Measurements from ENCODE around the gene SLC25A52. TPM values are rescaled to one million over a fixed set of nuclear protein-coding genes. Genes with fewer than 3 reads are reported as not detected.
"Not testable (repeated sequence)": the region's sequence is repeated elsewhere in the genome, so short reads cannot be mapped to it uniquely, and the experiment has no call there.

The SLC25A52 gene, protein sequence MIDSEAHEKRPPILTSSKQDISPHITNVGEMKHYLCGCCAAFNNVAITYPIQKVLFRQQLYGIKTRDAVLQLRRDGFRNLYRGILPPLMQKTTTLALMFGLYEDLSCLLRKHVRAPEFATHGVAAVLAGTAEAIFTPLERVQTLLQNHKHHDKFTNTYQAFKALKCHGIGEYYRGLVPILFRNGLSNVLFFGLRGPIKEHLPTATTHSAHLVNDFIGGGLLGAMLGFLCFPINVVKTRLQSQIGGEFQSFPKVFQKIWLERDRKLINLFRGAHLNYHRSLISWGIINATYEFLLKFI
- polyA plus RNA-seq (2013, experiment 1 of 2) = 0.08 TPM
- 0.14 TPM for polyA plus RNA-seq (2013, experiment 2 of 2)

DNA sequence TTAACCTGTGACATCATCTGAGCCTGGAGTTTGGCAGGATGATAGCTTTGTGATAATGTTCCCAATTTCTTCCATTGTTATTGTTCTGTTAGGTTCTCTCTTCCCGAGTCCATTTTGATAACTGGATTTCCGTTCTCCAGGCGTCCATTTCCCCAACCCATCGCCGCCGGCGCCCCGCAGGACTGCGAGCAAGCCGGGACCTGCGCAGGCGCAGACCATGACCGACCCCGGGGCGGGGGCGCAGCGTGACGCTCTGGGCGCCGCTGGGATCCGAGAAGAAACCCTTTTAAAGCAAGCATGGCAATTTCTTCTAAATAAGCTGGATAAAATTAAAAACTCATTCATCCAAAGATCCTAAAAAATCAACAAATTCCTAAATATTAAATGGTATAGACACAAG lies at the start of gene SLC25A52:
Gene SLC25A52, minus strand, starts transcription at position 186 of the 400 bp plus-strand sequence. CDS start 219 bp downstream, outside the sequence.
- Histone ChIP-seq H2BK120ac (ENCODE audit: low read depth, low read length) (no peak within 1 kb of the TSS), H2BK5ac (ENCODE audit: low read length) (no peak within 1 kb of the TSS), H3K27me3 (ENCODE audit: insufficient read depth, low read length, poor library complexity) (no peaks in the 10 kb centered on the region), H3K79me1 (ENCODE audit: low read length) (no peaks in the 10 kb centered on the region), H3K79me2 (ENCODE audit: control insufficient read depth, insufficient read depth, low read length) (no peaks in the 10 kb centered on the region), H4K8ac (ENCODE audit: low read depth, low read length) (no peak within 1 kb of the TSS), H2AK5ac (ENCODE audit: low read length) (no peak within 1 kb of the TSS), H3K23ac (ENCODE audit: low read length) (no peak within 1 kb of the TSS), H3K56ac (ENCODE audit: low read length) (no peak within 1 kb of the TSS), H3K4me2 (ENCODE audit: low read length) (no peak within 1 kb of the TSS), H4K5ac (ENCODE audit: low read length) (no peak within 1 kb of the TSS), H3K9ac (ENCODE audit: low read length) (no peak within 1 kb of the TSS), H3K36me3 (ENCODE audit: control insufficient read depth, insufficient read depth, low read length) (no peaks in the 10 kb centered on the region), H3K4me3 (ENCODE audit: low read length) (no peak within 1 kb of the TSS), H3K4me1 (ENCODE audit: control insufficient read depth, low read depth, low read length) (no peaks in the 10 kb centered on the region), H3K4ac (ENCODE audit: low read depth, low read length) (no peak within 1 kb of the TSS), H2BK15ac (replicated peaks; ENCODE audit: low read depth) (no peak within 1 kb of the TSS), H3K18ac (ENCODE audit: low read length) (no peak within 1 kb of the TSS), H3K27ac (ENCODE audit: low read depth, low read length) (no peak within 1 kb of the TSS)
- WGBS (ENCODE audit: extremely low coverage, insufficient coverage, low lambda C conversion rate) = no CpG with 5 or more reads among the region's 21 CpGs
- DNase-seq = no peak

DNA sequence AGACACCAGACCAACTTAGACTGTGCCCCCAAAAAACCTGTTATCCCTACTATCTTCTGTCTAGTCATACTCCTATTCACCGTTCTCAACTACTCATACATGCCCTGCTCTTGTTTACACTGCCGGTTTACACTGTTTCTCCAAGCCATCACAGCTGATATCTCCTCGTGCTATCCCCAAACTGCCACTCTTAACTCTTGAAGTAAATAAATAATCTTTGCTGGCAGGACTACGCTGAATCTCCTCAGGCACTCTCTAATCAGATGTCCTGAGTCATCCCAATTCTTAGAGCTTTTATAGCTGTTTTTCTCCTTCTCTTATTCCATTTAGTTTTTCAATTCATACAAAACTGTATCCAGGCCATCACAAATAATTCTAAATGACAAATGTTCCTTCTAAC lies 48.4 kb upstream of the SLC25A52 start:
- H3K27ac ChIP-seq (ENCODE audit: low read depth, low read length) = peak overlapping the region; percentile 37
- no CpG with 5 or more reads among the region's 4 CpGs for WGBS (ENCODE audit: extremely low coverage, insufficient coverage, low lambda C conversion rate)
- not testable (repeated sequence) for H3K4ac ChIP-seq (ENCODE audit: low read depth, low read length); H2BK120ac ChIP-seq (ENCODE audit: low read depth, low read length); H3K23ac ChIP-seq (ENCODE audit: low read length); H3K18ac ChIP-seq (ENCODE audit: low read length); H2BK5ac ChIP-seq (ENCODE audit: low read length); H4K5ac ChIP-seq (ENCODE audit: low read length); H3K4me2 ChIP-seq (ENCODE audit: low read length); H3K56ac ChIP-seq (ENCODE audit: low read length); H3K79me1 ChIP-seq (ENCODE audit: low read length); H3K4me3 ChIP-seq (ENCODE audit: low read length); H3K27me3 ChIP-seq (ENCODE audit: insufficient read depth, low read length, poor library complexity); H3K4me1 ChIP-seq (ENCODE audit: control insufficient read depth, low read depth, low read length); H2AK5ac ChIP-seq (ENCODE audit: low read length); H2BK15ac ChIP-seq (replicated peaks; ENCODE audit: low read depth); H4K8ac ChIP-seq (ENCODE audit: low read depth, low read length); H3K9ac ChIP-seq (ENCODE audit: low read length); H3K79me2 ChIP-seq (ENCODE audit: control insufficient read depth, insufficient read depth, low read length); DNase-seq; H3K36me3 ChIP-seq (ENCODE audit: control insufficient read depth, insufficient read depth, low read length)

DNA sequence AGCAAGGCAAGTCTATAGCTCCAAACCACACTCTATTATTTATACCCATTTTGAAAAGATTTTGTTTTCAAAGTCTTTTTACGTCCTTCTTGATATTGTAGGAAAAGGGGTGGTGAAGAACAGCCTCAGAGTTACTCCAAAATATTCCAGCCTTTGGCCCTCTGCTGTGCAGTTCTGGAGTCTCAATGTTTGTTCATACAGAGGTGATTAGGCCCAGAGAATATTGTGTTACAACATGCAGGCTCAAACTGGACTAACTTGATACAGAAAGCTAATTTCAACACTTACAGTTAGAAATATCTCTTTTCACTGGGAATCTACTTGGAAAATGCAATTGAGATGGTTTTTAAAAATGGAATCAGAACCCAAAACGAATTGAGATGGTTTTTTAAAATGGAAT lies 40.4 kb upstream of the SLC25A52 start:
- H2AK5ac ChIP-seq (ENCODE audit: low read length) = no peak overlapping the region
- H3K79me1 ChIP-seq (ENCODE audit: low read length) = no peaks in the 10 kb centered on the region
- H3K79me2 ChIP-seq (ENCODE audit: control insufficient read depth, insufficient read depth, low read length) = no peaks in the 10 kb centered on the region
- no CpG with 5 or more reads among the region's 2 CpGs for WGBS (ENCODE audit: extremely low coverage, insufficient coverage, low lambda C conversion rate)
- H3K18ac ChIP-seq (ENCODE audit: low read length) = no peak overlapping the region
- no peak overlapping the region for H3K23ac ChIP-seq (ENCODE audit: low read length)
- H2BK120ac ChIP-seq (ENCODE audit: low read depth, low read length) = no peak overlapping the region
- H4K8ac ChIP-seq (ENCODE audit: low read depth, low read length) = no peak overlapping the region
- H3K4me1 ChIP-seq (ENCODE audit: control insufficient read depth, low read depth, low read length) = no peaks in the 10 kb centered on the region
- no peak overlapping the region for H3K4me3 ChIP-seq (ENCODE audit: low read length)
- DNase-seq = no peak
- H3K4ac ChIP-seq (ENCODE audit: low read depth, low read length) = no peak overlapping the region
- no peak overlapping the region for H3K9ac ChIP-seq (ENCODE audit: low read length)
- H4K5ac ChIP-seq (ENCODE audit: low read length) = no peak overlapping the region
- H3K36me3 ChIP-seq (ENCODE audit: control insufficient read depth, insufficient read depth, low read length) = no peaks in the 10 kb centered on the region
- H2BK5ac ChIP-seq (ENCODE audit: low read length) = no peak overlapping the region
- H3K4me2 ChIP-seq (ENCODE audit: low read length) = no peak overlapping the region
- H3K27ac ChIP-seq (ENCODE audit: low read depth, low read length) = no peak overlapping the region
- H3K56ac ChIP-seq (ENCODE audit: low read length) = no peak overlapping the region
- no peaks in the 10 kb centered on the region for H3K27me3 ChIP-seq (ENCODE audit: insufficient read depth, low read length, poor library complexity)
- no peak overlapping the region for H2BK15ac ChIP-seq (replicated peaks; ENCODE audit: low read depth)

DNA sequence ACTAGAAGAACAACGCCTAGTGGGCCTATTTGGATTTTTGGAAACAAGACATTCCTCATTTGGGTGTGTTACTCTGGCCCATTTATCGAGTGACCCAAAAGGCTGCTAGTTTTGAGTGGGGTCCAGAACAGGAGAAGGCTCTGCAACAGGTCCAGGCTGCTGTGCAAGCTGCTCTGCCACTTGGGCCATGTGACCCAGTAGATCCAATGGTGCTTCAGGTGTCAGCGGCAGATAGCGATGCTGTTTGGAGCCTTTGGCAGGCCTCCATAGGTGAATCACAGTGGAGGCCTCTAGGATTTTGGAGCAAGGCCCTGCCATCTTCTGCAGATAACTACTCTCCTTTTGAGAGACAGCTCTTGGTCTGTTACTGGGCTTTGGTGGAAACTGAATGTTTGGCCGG lies 38.6 kb upstream of the SLC25A52 start:
- not testable (repeated sequence) for H3K79me1 ChIP-seq (ENCODE audit: low read length); H3K18ac ChIP-seq (ENCODE audit: low read length); H4K5ac ChIP-seq (ENCODE audit: low read length); H2BK5ac ChIP-seq (ENCODE audit: low read length); H3K27me3 ChIP-seq (ENCODE audit: insufficient read depth, low read length, poor library complexity); H2AK5ac ChIP-seq (ENCODE audit: low read length); H3K4me1 ChIP-seq (ENCODE audit: control insufficient read depth, low read depth, low read length); H2BK15ac ChIP-seq (replicated peaks; ENCODE audit: low read depth); H3K4me2 ChIP-seq (ENCODE audit: low read length); H4K8ac ChIP-seq (ENCODE audit: low read depth, low read length); H3K4ac ChIP-seq (ENCODE audit: low read depth, low read length); H3K56ac ChIP-seq (ENCODE audit: low read length); H3K9ac ChIP-seq (ENCODE audit: low read length); DNase-seq; H3K36me3 ChIP-seq (ENCODE audit: control insufficient read depth, insufficient read depth, low read length); H3K23ac ChIP-seq (ENCODE audit: low read length); H2BK120ac ChIP-seq (ENCODE audit: low read depth, low read length); H3K79me2 ChIP-seq (ENCODE audit: control insufficient read depth, insufficient read depth, low read length); H3K27ac ChIP-seq (ENCODE audit: low read depth, low read length); H3K4me3 ChIP-seq (ENCODE audit: low read length)
- no CpG with 5 or more reads among the region's 5 CpGs for WGBS (ENCODE audit: extremely low coverage, insufficient coverage, low lambda C conversion rate)

DNA sequence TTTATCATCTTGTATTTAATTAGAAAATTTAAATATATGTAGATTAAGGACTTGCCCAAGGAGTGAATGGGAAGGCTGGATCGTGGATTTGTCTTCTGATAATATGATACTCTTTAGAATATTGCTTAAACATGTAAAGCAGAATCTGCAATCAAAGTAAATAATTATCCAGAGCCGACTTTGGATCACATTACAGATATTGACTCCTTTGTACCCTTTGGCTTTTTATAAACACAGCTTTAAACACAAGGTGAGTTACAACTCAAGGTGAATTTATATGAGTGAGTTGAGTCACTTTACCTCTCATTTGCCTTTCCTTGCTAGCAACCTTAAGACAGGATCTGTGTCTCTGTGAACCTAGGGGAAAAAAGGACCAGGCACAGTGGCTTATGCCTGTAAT lies 37.7 kb upstream of the SLC25A52 start:
- Histone ChIP-seq H3K4me1 (ENCODE audit: control insufficient read depth, low read depth, low read length) (no peaks in the 10 kb centered on the region), H3K4me2 (ENCODE audit: low read length) (no peak overlapping the region), H3K27me3 (ENCODE audit: insufficient read depth, low read length, poor library complexity) (no peaks in the 10 kb centered on the region), H2BK5ac (ENCODE audit: low read length) (no peak overlapping the region), H3K79me2 (ENCODE audit: control insufficient read depth, insufficient read depth, low read length) (no peaks in the 10 kb centered on the region), H3K56ac (ENCODE audit: low read length) (no peak overlapping the region), H4K8ac (ENCODE audit: low read depth, low read length) (no peak overlapping the region), H2BK15ac (replicated peaks; ENCODE audit: low read depth) (no peak overlapping the region), H2AK5ac (ENCODE audit: low read length) (no peak overlapping the region), H3K36me3 (ENCODE audit: control insufficient read depth, insufficient read depth, low read length) (no peaks in the 10 kb centered on the region), H3K27ac (ENCODE audit: low read depth, low read length) (no peak overlapping the region), H3K23ac (ENCODE audit: low read length) (no peak overlapping the region), H3K18ac (ENCODE audit: low read length) (no peak overlapping the region), H3K4ac (ENCODE audit: low read depth, low read length) (no peak overlapping the region), H3K9ac (ENCODE audit: low read length) (no peak overlapping the region), H3K4me3 (ENCODE audit: low read length) (no peak overlapping the region), H4K5ac (ENCODE audit: low read length) (no peak overlapping the region), H2BK120ac (ENCODE audit: low read depth, low read length) (no peak overlapping the region), H3K79me1 (ENCODE audit: low read length) (no peaks in the 10 kb centered on the region)
- 100% methylated on average over 1 of the region's 2 CpGs for WGBS (ENCODE audit: extremely low coverage, insufficient coverage, low lambda C conversion rate)
- no peak for DNase-seq

DNA sequence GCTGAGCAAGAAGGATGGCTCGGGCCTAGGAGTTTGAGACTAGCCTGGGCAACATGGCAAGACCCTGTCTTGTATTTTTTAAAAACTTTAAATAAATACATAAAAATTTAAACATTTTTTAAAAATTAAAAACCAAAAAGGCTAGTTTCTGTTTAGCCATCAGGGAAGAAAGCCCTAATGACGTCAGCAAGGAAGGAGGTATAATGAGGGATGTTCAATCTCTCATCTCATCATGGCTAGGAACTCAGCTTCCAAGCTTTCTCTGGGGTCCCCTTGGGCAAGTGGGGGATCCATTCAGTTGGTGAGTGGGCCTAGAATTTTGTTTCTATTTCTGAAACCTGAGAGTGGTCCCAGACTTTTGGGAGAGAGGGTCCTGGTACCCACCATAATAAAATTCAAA lies 35.1 kb upstream of the SLC25A52 start:
- Histone ChIP-seq H4K8ac (ENCODE audit: low read depth, low read length) (no peak overlapping the region), H3K18ac (ENCODE audit: low read length) (no peak overlapping the region), H3K27ac (ENCODE audit: low read depth, low read length) (no peak overlapping the region), H3K79me1 (ENCODE audit: low read length) (no peaks in the 10 kb centered on the region), H3K4me2 (ENCODE audit: low read length) (no peak overlapping the region), H4K5ac (ENCODE audit: low read length) (no peak overlapping the region), H3K9ac (ENCODE audit: low read length) (no peak overlapping the region), H3K27me3 (ENCODE audit: insufficient read depth, low read length, poor library complexity) (no peaks in the 10 kb centered on the region), H3K23ac (ENCODE audit: low read length) (no peak overlapping the region), H2BK15ac (replicated peaks; ENCODE audit: low read depth) (no peak overlapping the region), H3K4ac (ENCODE audit: low read depth, low read length) (no peak overlapping the region), H2AK5ac (ENCODE audit: low read length) (no peak overlapping the region), H3K4me1 (ENCODE audit: control insufficient read depth, low read depth, low read length) (no peaks in the 10 kb centered on the region), H2BK5ac (ENCODE audit: low read length) (no peak overlapping the region), H3K56ac (ENCODE audit: low read length) (no peak overlapping the region), H2BK120ac (ENCODE audit: low read depth, low read length) (no peak overlapping the region), H3K79me2 (ENCODE audit: control insufficient read depth, insufficient read depth, low read length) (no peaks in the 10 kb centered on the region), H3K4me3 (ENCODE audit: low read length) (no peak overlapping the region), H3K36me3 (ENCODE audit: control insufficient read depth, insufficient read depth, low read length) (no peaks in the 10 kb centered on the region)
- DNase-seq = no peak
- WGBS (ENCODE audit: extremely low coverage, insufficient coverage, low lambda C conversion rate) = no CpG with 5 or more reads among the region's 2 CpGs

All from mesendoderm (in vitro differentiated cells).